HEK293 (cell line): ENCODE data around the gene TMX2.
A peak's percentile ranks its signal among the peaks of the same experiment; 100 is the strongest.

Experiments used
- CTCF ChIA-PET: fragments of 350-600 bp; formaldehyde crosslinking; extraction: SDS; loops from one replicate; lab custom pipeline; 2021; ENCODE audit warnings: antibody characterized with exemption; lab: Yijun Ruan, JAX
- POLR2A ChIA-PET: fragments of 300-600 bp; formaldehyde crosslinking; extraction: SDS; loops from one replicate; lab custom pipeline; 2020; ENCODE audit warnings: antibody characterized with exemption, inconsistent platforms; lab: Yijun Ruan, JAX
- H3K27ac ChIP-seq: fragments of 200-500 bp; sonication (Bioruptor generic); 2 replicates; pipeline ENCODE4 v1.5.1; 2014; ENCODE audit warnings: low read depth, low read length, control low read depth, inconsistent platforms; ENCODE audit errors: extremely low read depth
- H3K36me3 ChIP-seq, 2 experiments: fragments of 200-500 bp in 1 of 2; sonication (Bioruptor generic) in 1 of 2; 1 replicate in 1 of 2; 2 replicates in 1 of 2; pipeline ENCODE4 v1.5.1; 2014 to 2017; ENCODE audit warnings: inconsistent platforms in 2 of 2, low read length in 2 of 2; ENCODE audit not compliant: control insufficient read depth in 2 of 2, insufficient read depth in 1 of 2
- H3K4me1 ChIP-seq: fragments of 200-500 bp; sonication (Bioruptor generic); 2 replicates; pipeline ENCODE4 v1.5.1; 2014; ENCODE audit warnings: mild to moderate bottlenecking, low read length, inconsistent platforms; ENCODE audit not compliant: control insufficient read depth, insufficient read depth
- H3K4me3 ChIP-seq: 2 replicates; pipeline ENCODE4 v1.5.1; 2011; ENCODE audit warnings: low read depth, mild to moderate bottlenecking, control low read depth, low read length, moderate library complexity
- H3K9me3 ChIP-seq: fragments of 200-500 bp; sonication (Bioruptor generic); 2 replicates; pipeline ENCODE4 v1.5.1; 2014; ENCODE audit warnings: low read depth, low read length, inconsistent platforms; ENCODE audit not compliant: control insufficient read depth, insufficient read depth
- GLIS1 ChIP-seq: fragments of 450-650 bp; formaldehyde crosslinking; IDR thresholded peaks from 2 replicates; pipeline ENCODE4 v1.5.1; 2016; ENCODE audit warnings: missing biosample characterization, missing genetic modification characterization
- KLF8 ChIP-seq: fragments of 450-650 bp; formaldehyde crosslinking; IDR thresholded peaks from 2 replicates; pipeline ENCODE4 v1.5.1; 2016; ENCODE audit warnings: missing biosample characterization, missing genetic modification characterization
- SP3 ChIP-seq: fragments of 450-650 bp; formaldehyde crosslinking; IDR thresholded peaks from 2 replicates; pipeline ENCODE4 v1.5.1; 2016; ENCODE audit warnings: missing biosample characterization, missing genetic modification characterization
- SP7 ChIP-seq: fragments of 450-650 bp; formaldehyde crosslinking; IDR thresholded peaks from 2 replicates; pipeline ENCODE4 v1.5.1; 2016; ENCODE audit warnings: missing biosample characterization, missing genetic modification characterization
- ZBTB17 ChIP-seq: fragments of 450-650 bp; formaldehyde crosslinking; IDR thresholded peaks from 2 replicates; pipeline ENCODE4 v1.5.1; 2016; ENCODE audit warnings: missing biosample characterization, missing genetic modification characterization
- ZNF10 ChIP-seq: fragments of 450-650 bp; formaldehyde crosslinking; IDR thresholded peaks from 2 replicates; pipeline ENCODE4 v1.5.1; 2017; ENCODE audit warnings: missing biosample characterization, missing genetic modification characterization
- ZNF24 ChIP-seq: fragments of 450-650 bp; formaldehyde crosslinking; IDR thresholded peaks from 2 replicates; pipeline ENCODE4 v1.5.1; 2016; ENCODE audit warnings: missing biosample characterization, missing genetic modification characterization
- ZNF362 ChIP-seq: fragments of 450-650 bp; formaldehyde crosslinking; IDR thresholded peaks from 2 replicates; pipeline ENCODE4 v1.5.1; 2016; ENCODE audit warnings: missing biosample characterization, missing genetic modification characterization
- ZNF394 ChIP-seq: fragments of 450-650 bp; formaldehyde crosslinking; IDR thresholded peaks from 2 replicates; pipeline ENCODE4 v1.5.1; 2016; ENCODE audit warnings: missing biosample characterization, missing genetic modification characterization, mild to moderate bottlenecking, moderate library complexity, borderline replicate concordance
- ZNF529 ChIP-seq: fragments of 450-650 bp; formaldehyde crosslinking; IDR thresholded peaks from 2 replicates; pipeline ENCODE4 v1.5.1; 2017; ENCODE audit warnings: missing genetic modification characterization, missing biosample characterization; ENCODE audit not compliant: insufficient replicate concordance
- ZNF626 ChIP-seq: fragments of 450-650 bp; sonication (Bioruptor Pico); formaldehyde crosslinking; IDR thresholded peaks from 2 replicates; pipeline ENCODE4 v1.5.1; 2018; ENCODE audit warnings: missing biosample characterization, missing genetic modification characterization, inconsistent platforms
- ZSCAN23 ChIP-seq: fragments of 450-650 bp; formaldehyde crosslinking; IDR thresholded peaks from 2 replicates; pipeline ENCODE4 v1.5.1; 2016; ENCODE audit warnings: missing biosample characterization, missing genetic modification characterization
- ZSCAN30 ChIP-seq: fragments of 450-650 bp; IDR thresholded peaks from 2 replicates; pipeline ENCODE4 v1.5.1; 2018; ENCODE audit warnings: missing biosample characterization, mild to moderate bottlenecking, missing genetic modification characterization, moderate library complexity
- ZSCAN5A ChIP-seq: fragments of 450-650 bp; formaldehyde crosslinking; IDR thresholded peaks from 2 replicates; pipeline ENCODE4 v1.5.1; 2016; ENCODE audit warnings: missing biosample characterization, missing genetic modification characterization
- TF ChIP-seq, protein P1 (sequence below): fragments of 450-650 bp; formaldehyde crosslinking; IDR thresholded peaks from 2 replicates; pipeline ENCODE4 v1.5.1; 2017; ENCODE audit warnings: missing biosample characterization, missing genetic modification characterization
- TF ChIP-seq, protein P2 (sequence below): fragments of 450-650 bp; formaldehyde crosslinking; IDR thresholded peaks from 2 replicates; pipeline ENCODE4 v1.5.1; 2016; ENCODE audit warnings: missing biosample characterization, missing genetic modification characterization
- TF ChIP-seq, protein P3 (sequence below): fragments of 450-650 bp; IDR thresholded peaks from 2 replicates; pipeline ENCODE4 v1.5.1; 2018; ENCODE audit warnings: missing biosample characterization, mild to moderate bottlenecking, missing genetic modification characterization
- TF ChIP-seq, protein P4 (sequence below): fragments of 450-650 bp; formaldehyde crosslinking; IDR thresholded peaks from 2 replicates; pipeline ENCODE4 v1.5.1; 2016; ENCODE audit warnings: missing biosample characterization, missing genetic modification characterization

TMX2 gene

DNA sequence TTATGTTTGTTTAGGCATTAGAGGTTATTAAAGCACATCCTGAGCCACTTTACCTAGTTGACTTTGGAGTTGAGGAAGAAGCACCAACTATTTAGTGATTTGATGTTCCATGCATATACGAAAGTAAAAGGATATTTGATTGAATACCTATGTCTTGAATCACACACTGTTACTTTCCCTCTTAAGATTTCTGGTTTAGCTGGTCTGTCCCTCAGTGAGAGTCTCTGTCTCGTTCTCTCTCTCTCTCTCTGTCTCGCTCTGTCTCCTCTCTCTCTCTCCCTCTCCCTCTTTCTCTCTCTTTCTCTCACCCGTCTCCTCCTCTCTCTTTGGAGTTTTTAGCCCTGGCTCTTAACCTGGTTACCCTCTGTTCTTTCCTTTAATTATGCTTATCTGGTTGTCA, 60.2 kb downstream of the TMX2 start (continued):
- no peak for TF ChIP-seq ZBTB17 (tag by site-specific recombination)
- no peak for TF ChIP-seq ZSCAN23
- TF ChIP-seq, protein P1, sequence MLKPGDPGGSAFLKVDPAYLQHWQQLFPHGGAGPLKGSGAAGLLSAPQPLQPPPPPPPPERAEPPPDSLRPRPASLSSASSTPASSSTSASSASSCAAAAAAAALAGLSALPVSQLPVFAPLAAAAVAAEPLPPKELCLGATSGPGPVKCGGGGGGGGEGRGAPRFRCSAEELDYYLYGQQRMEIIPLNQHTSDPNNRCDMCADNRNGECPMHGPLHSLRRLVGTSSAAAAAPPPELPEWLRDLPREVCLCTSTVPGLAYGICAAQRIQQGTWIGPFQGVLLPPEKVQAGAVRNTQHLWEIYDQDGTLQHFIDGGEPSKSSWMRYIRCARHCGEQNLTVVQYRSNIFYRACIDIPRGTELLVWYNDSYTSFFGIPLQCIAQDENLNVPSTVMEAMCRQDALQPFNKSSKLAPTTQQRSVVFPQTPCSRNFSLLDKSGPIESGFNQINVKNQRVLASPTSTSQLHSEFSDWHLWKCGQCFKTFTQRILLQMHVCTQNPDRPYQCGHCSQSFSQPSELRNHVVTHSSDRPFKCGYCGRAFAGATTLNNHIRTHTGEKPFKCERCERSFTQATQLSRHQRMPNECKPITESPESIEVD (tag by site-specific recombination): 0 out of 2 replicates have a peak, but pooled peaks have one; percentile 2
- no peak for TF ChIP-seq ZNF10 (tag by site-specific recombination)
- TF ChIP-seq ZSCAN30: no peak
- TF ChIP-seq, all 188 proteins: peak for 5

GRCh38 chr11:57773026-57773598, 60.7 kb downstream of the TMX2 start:
- H3K4me1 ChIP-seq: peaks cover 10% of the 10 kb centered on the region; the same call in 1 of the 2 replicates
- H3K4me3 ChIP-seq: no peak overlapping the region
- TF ChIP-seq SP3 (tag by site-specific recombination) (no peak), SP7 (tag by site-specific recombination) (peak; percentile 38; the same call in 1 of the 2 replicates), ZNF529 (no peak), GLIS1 (tag by site-specific recombination) (peak; percentile 74), ZNF362 (tag by site-specific recombination) (peak; percentile 71), ZNF24 (0 out of 2 replicates have a peak, but pooled peaks have one; percentile 26), ZNF394 (tag by site-specific recombination) (peak; percentile 47; the same call in 1 of the 2 replicates), ZSCAN5A (tag by site-specific recombination) (0 out of 2 replicates have a peak, but pooled peaks have one; percentile 29), KLF8 (tag by site-specific recombination) (no peak), ZNF626 (tag by site-specific recombination) (no peak)
- TF ChIP-seq, protein P2, sequence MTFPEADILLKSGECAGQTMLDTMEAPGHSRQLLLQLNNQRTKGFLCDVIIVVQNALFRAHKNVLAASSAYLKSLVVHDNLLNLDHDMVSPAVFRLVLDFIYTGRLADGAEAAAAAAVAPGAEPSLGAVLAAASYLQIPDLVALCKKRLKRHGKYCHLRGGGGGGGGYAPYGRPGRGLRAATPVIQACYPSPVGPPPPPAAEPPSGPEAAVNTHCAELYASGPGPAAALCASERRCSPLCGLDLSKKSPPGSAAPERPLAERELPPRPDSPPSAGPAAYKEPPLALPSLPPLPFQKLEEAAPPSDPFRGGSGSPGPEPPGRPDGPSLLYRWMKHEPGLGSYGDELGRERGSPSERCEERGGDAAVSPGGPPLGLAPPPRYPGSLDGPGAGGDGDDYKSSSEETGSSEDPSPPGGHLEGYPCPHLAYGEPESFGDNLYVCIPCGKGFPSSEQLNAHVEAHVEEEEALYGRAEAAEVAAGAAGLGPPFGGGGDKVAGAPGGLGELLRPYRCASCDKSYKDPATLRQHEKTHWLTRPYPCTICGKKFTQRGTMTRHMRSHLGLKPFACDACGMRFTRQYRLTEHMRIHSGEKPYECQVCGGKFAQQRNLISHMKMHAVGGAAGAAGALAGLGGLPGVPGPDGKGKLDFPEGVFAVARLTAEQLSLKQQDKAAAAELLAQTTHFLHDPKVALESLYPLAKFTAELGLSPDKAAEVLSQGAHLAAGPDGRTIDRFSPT (tag by site-specific recombination): 0 out of 2 replicates have a peak, but pooled peaks have one; percentile 29
- TF ChIP-seq, protein P3, sequence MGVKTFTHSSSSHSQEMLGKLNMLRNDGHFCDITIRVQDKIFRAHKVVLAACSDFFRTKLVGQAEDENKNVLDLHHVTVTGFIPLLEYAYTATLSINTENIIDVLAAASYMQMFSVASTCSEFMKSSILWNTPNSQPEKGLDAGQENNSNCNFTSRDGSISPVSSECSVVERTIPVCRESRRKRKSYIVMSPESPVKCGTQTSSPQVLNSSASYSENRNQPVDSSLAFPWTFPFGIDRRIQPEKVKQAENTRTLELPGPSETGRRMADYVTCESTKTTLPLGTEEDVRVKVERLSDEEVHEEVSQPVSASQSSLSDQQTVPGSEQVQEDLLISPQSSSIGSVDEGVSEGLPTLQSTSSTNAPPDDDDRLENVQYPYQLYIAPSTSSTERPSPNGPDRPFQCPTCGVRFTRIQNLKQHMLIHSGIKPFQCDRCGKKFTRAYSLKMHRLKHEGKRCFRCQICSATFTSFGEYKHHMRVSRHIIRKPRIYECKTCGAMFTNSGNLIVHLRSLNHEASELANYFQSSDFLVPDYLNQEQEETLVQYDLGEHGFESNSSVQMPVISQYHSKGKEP (tag by site-specific recombination): no peak
- TF ChIP-seq, protein P4, sequence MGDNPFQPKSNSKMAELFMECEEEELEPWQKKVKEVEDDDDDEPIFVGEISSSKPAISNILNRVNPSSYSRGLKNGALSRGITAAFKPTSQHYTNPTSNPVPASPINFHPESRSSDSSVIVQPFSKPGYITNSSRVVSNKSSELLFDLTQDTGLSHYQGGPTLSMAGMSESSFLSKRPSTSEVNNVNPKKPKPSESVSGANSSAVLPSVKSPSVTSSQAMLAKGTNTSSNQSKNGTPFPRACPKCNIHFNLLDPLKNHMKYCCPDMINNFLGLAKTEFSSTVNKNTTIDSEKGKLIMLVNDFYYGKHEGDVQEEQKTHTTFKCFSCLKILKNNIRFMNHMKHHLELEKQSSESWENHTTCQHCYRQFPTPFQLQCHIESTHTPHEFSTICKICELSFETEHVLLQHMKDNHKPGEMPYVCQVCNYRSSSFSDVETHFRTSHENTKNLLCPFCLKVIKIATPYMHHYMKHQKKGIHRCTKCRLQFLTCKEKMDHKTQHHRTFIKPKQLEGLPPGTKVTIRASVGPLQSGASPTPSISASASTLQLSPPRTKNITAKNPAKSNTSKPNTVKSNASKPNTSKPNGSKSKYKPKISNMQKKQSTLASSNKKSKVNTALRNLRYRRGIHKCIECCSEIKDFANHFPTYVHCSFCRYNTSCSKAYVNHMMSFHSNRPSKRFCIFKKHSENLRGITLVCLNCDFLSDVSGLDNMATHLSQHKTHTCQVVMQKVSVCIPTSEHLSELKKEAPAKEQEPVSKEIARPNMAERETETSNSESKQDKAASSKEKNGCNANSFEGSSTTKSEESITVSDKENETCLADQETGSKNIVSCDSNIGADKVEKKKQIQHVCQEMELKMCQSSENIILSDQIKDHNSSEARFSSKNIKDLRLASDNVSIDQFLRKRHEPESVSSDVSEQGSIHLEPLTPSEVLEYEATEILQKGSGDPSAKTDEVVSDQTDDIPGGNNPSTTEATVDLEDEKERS (tag by site-specific recombination): no peak
- H3K9me3 ChIP-seq: no peaks in the 10 kb centered on the region
- H3K36me3 ChIP-seq: no peaks in the 10 kb centered on the region
- POLR2A ChIA-PET: no interaction called here
- no peak overlapping the region for H3K27ac ChIP-seq
- CTCF ChIA-PET: interaction anchor here (0.9 kb wide), 1 partner anchor 28 kb away, joined by 4 read pairs; no protein-coding TSS in a partner anchor
